ENCODE data around the gene TPRG1L.
"Not testable (repeated sequence)": the region's sequence is repeated elsewhere in the genome, so short reads cannot be mapped to it uniquely, and the experiment has no call there.

The TPRG1L gene

GRCh38 chr1:3624200-3625136, at the start of gene TPRG1L:
Gene TPRG1L, plus strand, starts transcription at chr1:3625015. Its CDS starts 58 bp downstream, at chr1:3625073.
- peak; percentile 98 for DNase-seq

- DNase-seq = not testable (repeated sequence)
These were observed 49.3 kb upstream of the TPRG1L start for GRCh38 chr1:3575515-3575914.

- no peak for DNase-seq
These were observed 48.8 kb upstream of the TPRG1L start for GRCh38 chr1:3575993-3576392.

GRCh38 chr1:3577300-3577699, 47.5 kb upstream of the TPRG1L start:
- DNase-seq = no peak

GRCh38 chr1:3577711-3578432, 46.9 kb upstream of the TPRG1L start:
- DNase-seq = no peak

- DNase-seq = no peak
These were observed 46.4 kb upstream of the TPRG1L start for GRCh38 chr1:3578433-3578805.

GRCh38 chr1:3578906-3579305, 45.9 kb upstream of the TPRG1L start:
- DNase-seq = no peak

GRCh38 chr1:3579626-3580025, 45.2 kb upstream of the TPRG1L start:
- DNase-seq = no peak

- no peak for DNase-seq
These were observed 44.6 kb upstream of the TPRG1L start for GRCh38 chr1:3580231-3580630.

- DNase-seq = no peak
These were observed 43.3 kb upstream of the TPRG1L start for GRCh38 chr1:3581296-3582036.

GRCh38 chr1:3583751-3584150, 41.1 kb upstream of the TPRG1L start:
- not testable (repeated sequence) for DNase-seq

- DNase-seq = no peak
These were observed 39.9 kb upstream of the TPRG1L start for GRCh38 chr1:3584915-3585314.

- DNase-seq = not testable (repeated sequence)
These were observed 39.4 kb upstream of the TPRG1L start for GRCh38 chr1:3585353-3585868.

- no peak for DNase-seq
These were observed 38.8 kb upstream of the TPRG1L start for GRCh38 chr1:3585940-3586568.

GRCh38 chr1:3586986-3587759, 37.6 kb upstream of the TPRG1L start:
- DNase-seq = no peak

GRCh38 chr1:3588395-3588794, 36.4 kb upstream of the TPRG1L start:
- no peak for DNase-seq

- no peak for DNase-seq
These were observed 34.6 kb upstream of the TPRG1L start for GRCh38 chr1:3590139-3590763.

- DNase-seq = no peak
These were observed 33.6 kb upstream of the TPRG1L start for GRCh38 chr1:3590951-3591865.

- no peak for DNase-seq
These were observed 31.5 kb upstream of the TPRG1L start for GRCh38 chr1:3593334-3593733.

GRCh38 chr1:3593745-3594144, 31.1 kb upstream of the TPRG1L start:
- DNase-seq = no peak
